NCI-H1436 (cell line): Measurements from ENCODE around the gene DHX38.

ENCODE experiments used
- DNase-seq: peaks from one replicate; lab custom pipeline; 2025; lab: John Stamatoyannopoulos, UW

The DHX38 gene

DNA sequence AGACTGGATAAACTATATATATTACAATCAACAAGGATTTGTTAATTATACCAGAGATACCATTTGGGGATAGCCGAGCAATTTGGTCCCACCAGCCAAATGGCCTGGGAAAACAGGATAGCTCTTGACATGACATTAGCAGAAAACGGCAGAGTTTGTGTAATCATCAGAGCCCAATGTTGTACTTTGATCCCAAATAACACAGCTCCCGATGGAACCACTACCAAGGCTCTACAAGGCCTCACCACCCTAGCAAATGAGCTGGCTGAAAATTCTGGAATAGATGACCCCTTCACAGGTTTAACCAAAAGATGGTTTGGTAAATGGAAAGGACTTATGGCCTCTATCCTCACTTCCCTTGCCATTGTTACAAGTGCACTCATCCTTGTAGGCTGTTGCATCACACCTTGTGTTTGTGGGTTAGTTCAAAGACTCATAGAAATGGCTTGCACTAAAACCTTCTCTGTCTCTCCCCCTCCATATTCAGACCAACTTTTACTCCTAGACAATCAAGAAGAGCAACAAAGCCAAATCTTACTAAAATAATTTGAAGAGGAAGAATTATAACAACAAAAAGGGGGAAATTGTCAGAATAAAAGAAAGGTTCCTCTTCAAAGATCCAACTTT lies 9.8 kb upstream of the DHX38 start:
- no peak for DNase-seq

DNA sequence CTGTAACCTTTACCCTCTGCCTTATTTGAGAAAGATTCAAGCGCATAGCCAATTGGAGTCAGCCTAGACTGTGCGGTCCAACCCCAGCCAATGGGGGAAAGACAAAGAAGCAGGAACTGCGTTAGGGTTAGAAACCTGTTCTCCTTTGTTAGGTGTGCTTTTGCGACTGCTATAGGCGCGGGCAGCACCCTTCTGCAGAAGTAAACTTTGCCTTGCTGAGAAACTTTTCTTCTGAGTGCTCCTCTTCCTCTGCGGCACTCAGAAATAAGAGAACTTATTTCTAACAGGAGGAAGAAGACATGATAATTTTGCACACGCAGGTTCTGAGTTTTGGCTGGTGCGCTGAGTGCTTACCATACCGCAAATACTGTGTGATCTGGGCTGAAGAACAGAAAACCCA lies 9.2 kb upstream of the DHX38 start:
- DNase-seq, result no peak

DNA sequence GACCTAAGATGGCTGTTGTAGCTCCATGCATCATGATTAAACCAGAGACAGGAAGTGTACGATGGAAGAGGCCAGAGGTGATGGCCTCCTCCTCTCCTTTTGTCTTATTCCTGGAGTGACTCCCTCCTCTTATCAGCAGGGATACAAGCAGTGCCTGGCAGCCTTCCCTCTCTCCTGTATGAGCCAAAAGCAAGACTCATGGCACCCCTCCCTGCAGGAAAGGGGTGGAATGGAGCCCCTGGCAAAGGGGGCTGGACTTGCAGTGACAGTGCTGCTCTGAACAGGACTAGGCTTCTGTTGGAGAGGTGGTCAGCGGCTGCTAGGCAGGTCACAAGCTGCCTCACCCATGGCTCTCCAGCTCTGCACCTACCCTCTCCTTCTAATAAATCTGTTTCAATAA lies 8.6 kb upstream of the DHX38 start:
- no peak for DNase-seq

DNA sequence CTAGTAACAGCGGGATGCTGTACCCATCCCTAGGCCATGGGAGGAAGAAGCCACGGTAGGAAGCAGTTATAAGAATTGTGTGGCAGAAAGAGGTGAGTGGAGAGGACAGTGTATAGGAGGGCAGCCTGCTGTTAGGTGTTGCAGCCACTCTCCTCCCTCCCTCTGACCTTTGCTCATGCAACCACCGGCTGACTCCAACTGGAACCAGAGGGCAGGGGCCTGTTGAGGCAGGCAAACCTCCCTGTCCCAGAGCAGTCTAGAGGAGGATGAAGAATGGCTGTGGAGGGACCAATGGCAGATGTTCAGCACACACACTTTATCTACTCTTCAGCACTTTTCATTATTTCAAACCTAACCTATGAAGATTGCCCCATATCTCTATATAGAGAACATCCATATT lies 2.4 kb upstream of the DHX38 start:
- no peak for DNase-seq

DNA sequence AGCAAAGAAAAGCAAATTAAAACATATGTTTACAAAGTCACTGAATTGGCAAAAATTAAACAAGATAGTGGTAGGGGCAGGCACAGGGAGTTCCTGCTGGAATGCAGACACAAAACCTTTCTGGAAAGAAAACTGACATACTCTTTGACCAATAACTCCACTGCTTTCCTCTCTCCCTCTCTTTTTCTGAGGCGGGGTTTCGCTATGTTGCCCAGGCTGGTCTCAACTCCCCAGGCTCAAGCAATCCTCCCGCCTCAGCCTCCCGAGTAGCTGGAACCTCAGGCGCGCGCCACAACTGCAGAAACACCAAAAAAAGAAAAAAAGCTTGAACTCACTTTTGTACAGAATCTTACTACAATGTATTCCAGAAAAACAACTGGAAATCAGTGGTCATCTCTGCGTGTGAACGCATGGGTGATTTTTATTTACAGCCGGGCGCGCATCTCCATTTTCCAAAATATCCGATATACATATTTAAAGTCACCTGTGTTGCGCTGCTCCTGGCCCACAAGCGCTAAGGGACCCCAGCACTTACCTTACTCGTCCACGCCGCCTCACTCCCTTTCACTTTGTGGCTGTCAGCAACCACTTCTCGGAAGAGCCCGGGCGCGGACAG lies 707 bp upstream of the DHX38 start:
- no peak for DNase-seq

DNA sequence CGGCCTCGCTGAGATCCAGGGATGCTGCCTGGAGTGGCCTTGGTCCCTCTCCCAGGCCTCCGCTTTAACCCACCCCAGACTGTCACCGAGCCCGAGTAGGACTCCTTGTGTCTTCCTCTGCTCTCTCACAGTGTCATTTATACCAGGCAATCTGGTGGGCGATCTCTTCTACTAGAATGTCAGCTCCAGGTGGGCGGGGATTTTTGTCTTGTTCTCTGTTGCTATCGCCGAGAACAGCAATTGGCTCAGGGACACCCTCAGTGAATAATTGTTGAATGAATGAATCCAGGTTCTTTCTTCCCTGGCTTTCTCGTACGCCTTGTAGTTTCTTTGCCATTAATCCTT lies 591 bp downstream of the DHX38 start:
- DNase-seq, result no peak

DNA sequence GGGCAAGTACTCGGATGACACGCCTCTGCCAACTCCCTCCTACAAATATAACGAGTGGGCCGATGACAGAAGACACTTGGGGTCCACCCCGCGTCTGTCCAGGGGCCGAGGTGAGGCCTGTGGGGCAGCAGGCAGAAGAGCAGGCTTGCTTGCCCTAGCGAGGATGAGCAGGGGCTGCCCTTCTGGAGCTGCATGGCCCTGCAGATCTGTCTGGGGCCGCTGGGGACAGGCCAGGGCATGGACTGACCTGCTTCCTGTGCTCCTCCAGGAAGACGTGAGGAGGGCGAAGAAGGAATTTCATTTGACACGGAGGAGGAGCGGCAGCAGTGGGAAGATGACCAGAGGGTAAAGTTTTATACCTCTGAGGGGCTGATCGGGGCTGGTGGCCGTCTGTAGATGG lies 5.3 kb downstream of the DHX38 start:
- DNase-seq, result no peak

DNA sequence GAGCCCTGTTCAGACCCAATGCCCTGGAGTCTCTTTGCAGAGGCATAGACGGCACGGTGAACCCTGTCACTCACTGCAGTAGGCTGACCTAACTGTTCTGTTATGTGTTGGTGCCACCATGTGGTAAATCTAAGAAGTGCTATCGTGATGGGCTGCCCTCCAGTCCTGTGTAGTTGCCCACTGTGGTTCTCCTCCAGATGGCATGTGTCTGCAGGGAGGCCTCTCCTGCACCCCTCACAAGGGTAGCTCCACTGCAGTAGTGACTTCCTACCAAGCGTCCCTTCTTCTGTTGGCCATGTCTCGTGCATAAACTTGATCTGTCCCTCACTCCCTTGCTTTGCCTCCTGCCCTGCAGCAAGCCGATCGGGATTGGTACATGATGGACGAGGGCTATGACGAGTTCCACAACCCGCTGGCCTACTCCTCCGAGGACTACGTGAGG lies 5.8 kb downstream of the DHX38 start:
- peak; percentile 10 for DNase-seq

DNA sequence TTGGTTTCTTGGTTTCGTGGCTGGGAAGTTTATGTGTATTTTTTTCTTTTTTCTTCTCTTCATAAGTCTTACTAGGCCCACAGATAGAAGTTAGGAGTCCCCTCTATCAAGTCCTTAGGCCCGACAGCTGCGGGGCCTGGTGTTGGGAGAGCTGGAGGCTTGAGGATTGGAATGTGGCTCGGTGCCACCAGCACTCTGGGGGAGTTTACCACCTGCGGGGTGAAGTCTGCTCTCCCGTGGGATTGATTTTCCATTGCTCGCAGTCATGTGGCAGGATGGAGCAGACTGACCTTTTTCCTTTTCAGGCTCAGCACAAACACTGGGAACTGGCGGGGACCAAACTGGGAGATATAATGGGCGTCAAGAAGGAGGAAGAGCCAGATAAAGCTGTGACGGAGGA lies 7.5 kb downstream of the DHX38 start:
- DNase-seq, result no peak

DNA sequence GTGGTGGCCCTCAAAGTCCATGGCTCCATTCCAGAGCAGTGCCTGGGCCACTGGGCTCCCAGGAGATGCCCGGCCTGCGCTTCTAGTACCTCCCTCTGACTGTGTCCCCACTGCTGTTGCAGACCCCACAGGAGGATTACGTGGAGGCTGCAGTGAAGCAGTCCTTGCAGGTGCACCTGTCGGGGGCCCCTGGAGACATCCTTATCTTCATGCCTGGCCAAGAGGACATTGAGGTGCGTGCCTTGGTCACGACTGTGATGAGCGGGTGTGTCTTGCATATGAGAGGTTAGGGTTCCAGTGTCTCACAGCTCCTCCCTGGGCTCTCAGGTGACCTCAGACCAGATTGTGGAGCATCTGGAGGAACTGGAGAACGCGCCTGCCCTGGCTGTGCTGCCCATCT lies 11.3 kb downstream of the DHX38 start:
- DNase-seq, result no peak

DNA sequence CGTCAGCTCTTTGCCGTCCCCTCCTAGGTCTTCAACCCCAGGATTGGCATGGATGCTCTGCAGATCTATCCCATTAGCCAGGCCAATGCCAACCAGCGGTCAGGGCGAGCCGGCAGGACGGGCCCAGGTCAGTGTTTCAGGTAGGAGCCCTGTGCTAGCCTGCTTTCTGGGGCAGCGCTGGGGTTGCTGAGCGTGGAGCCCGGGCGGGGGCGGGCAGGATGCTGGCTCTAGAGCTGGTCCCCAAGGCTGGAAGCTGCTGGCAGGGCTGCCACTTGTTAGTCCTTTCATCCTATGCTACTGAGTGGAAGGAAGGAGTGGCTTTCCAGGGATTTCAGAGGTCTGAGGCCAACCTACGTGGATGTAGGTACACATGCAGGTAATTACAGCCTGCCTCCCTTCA lies 12.3 kb downstream of the DHX38 start:
- no peak for DNase-seq

DNA sequence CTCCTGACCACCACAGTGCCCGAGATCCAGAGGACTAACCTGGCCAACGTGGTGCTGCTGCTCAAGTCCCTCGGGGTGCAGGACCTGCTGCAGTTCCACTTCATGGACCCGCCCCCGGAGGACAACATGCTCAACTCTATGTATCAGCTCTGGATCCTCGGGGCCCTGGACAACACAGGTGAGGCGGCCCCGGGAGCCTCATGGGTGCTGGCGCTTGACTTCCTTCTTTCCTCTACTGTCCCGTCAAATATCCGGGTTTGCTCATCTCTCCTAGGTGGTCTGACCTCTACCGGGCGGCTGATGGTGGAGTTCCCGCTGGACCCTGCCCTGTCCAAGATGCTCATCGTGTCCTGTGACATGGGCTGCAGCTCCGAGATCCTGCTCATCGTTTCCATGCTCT lies 13.7 kb downstream of the DHX38 start:
- no peak for DNase-seq

DNA sequence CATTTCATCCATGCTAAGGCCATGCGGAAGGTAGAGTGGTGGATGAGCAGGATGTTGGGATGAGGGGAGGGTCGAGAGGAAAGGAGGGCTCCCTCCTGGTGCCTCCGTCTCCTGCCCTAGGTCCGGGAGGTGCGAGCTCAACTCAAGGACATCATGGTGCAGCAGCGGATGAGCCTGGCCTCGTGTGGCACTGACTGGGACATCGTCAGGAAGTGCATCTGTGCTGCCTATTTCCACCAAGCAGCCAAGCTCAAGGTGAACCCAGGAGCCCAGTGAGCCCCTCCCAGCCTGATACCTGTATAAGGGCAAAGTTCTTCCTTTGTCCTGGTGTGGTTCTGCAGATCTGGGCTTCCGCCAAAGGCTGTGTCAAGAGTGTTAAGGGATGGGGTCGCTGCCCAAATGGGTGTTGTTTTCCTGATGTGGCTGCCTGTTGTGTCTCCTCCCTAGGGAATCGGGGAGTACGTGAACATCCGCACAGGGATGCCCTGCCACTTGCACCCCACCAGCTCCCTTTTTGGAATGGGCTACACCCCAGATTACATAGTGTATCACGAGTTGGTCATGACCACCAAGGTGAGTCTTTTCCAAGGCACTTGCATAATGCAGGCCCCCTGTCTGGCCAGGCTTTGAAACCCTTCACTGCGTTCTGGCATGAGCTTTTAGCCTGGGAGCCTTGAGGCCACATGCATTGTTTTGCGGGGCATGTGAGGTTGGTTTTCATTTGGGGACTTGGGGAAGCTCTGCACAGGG lies 14.9 kb downstream of the DHX38 start:
- DNase-seq, result no peak

DNA sequence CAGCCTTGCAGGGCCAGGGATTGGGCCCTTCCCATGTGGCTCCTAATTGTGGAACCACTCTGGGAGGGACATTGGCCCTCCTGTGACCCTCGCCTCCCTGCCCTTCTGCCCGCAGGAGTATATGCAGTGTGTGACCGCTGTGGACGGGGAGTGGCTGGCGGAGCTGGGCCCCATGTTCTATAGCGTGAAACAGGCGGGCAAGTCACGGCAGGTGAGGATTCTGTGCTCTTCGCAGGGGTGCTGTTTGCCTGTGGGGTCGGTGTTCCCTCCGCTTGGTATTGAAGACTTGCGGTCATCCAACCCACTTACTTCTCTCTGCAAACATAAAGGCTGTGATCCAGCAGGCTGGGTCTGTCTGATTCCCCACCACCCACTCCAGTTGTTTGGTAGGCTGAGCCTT lies 15.7 kb downstream of the DHX38 start:
- no peak for DNase-seq

DNA sequence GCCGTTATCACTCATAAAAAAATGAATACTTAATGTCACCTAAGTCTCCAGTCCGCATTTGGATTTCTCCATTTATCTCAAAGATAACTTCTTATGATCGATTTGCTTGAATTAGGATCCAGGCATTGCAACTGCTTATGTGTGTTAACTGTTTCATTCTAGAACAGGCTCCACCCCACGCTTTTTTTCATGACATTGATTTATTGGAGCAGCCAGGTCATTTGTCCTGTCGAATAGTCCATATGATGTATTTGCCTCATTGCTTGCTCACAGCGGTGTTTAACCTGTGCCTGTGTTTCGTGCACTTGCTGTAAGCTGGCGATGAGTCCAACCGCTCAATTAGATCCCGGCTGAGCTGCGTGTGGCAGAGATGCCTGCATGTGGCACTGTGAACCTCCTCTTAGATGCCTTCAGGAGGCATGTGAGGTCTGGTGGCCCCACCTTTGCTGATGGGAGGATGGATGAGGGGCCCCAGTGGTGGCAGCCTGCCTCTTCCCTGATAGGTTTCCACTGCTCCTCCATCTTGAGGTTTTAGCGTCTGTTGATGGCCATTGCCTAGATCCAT lies 16.4 kb downstream of the DHX38 start:
- no peak for DNase-seq

DNA sequence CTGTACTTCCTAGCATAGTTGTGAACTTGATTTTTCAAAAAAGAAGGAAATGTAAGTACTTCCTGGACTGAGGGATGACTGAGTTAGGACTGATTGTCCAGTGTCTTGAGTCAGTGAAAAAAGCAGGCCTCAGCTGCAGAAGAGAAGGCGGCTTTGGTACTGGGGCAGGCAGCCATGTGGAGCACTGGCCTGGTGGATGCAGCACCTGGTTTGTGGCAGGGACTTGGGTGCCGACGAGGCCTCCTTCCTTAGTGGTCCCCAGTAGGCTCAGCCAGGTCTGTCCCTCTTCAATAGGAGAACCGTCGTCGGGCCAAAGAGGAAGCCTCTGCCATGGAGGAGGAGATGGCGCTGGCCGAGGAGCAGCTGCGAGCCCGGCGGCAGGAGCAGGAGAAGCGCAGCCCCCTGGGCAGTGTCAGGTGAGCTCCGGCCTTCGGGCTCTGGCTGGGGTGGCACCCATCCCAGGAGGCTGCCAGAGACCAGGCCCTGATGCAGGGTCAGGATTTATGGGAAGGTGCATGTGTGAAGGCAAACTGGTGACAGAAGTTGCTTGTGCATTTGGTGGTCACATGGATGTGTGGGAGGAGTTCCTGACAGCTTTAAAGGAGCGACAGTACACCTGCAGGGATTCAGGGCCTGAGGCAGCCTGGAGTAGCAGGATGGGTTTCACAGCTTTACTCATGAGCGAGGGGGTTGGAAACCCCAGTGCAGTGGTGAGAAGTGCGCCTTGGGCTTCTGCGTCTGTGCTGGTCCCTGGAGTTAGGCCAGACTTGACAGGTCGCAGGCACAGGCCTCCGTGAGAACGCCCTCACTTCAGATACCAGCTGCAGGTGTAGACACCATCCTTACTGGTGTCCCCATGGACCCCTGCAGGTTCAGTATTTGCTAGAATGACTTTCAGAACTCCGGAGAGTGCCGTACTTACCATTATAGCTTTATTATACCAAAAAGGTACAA lies 17.3 kb downstream of the DHX38 start:
- no peak for DNase-seq

DNA sequence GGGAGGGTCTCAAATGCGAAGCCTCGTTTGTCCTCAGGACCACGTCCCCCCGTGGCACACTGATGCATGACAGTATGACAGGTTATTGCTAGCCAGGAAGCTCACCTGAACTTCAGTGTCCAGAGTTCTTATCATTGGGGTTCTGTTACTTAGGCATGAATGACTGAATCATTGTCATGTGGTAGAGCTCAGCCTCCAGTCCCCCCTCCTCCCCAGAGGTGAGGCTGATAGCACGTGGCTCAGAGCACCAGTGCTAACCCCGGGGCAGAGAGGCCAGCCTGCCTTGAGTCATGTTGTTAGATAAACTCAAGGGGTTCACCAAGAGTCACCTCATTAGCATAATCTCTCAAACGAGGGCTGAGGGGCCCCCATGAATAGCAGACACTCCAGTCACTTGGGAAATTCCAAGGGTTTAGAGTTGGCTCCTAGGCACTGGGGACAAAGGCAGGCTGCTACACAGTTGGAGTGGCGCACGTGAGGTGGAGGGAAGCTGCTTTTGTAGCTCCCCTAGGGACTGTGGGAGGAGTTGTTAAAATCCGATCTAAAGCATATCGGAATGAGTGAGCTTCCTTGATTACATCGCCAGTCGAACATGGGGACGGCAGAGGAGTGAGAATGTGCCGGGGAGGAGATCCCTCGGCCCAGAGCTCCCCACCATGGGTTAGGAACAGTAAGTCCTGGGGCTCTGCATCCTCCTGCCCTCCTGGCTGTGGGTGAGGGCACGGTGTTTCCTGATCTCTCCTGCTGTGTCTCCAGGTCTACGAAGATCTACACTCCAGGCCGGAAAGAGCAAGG lies 18.2 kb downstream of the DHX38 start:
- DNase-seq, result no peak

DNA sequence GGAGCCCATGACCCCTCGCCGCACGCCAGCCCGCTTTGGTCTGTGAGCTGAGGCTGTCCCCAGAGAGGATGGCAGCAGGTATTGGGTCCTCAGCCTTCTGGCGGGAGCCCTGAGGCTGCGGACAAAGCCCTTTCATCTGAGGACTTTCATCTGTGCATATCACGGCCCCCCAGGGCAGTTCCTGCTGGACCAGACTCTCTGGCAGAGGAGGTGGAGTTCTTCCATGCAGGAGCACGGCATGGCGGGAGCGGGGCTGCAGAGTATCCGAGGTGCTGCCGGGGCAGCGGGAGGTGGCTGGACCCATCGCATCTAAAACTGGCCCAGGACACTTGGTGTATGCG lies 18.8 kb downstream of the DHX38 start:
- DNase-seq, result no peak

DNA sequence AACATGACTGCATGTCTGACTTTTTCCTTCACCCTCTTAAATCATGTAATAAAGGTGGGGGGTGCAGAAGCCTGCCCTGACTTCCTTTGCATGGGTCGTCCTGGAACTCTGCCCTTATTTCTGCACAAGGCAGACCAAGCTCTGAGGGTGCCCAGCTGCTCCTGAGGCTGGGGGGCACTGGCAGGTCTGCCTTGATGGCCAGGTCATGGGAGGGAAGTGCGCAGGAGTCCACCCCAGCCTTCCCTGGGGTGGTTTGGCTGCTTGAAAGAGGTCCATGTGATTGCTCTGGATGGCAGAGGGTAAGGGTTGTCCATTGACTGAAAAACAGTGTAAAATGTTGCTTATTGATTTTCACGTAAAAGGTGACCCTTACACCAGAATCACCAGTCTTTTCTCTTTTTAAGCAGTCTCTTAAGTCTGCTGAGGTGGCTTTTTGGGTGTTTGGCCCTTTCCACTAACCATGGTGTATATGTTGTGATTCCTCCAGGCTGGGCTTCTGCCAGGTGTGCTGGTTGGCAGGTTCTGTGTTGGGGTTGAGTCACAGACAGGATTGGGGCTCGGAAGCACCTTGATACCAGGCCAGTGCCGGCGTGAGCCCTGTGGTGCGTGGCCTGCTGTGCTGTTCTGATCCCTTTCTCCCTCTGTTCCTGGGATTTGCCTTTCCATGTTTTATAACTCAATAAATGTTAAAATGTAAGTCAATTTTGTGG lies 19.4 kb downstream of the DHX38 start:
- DNase-seq, result no peak

DNA sequence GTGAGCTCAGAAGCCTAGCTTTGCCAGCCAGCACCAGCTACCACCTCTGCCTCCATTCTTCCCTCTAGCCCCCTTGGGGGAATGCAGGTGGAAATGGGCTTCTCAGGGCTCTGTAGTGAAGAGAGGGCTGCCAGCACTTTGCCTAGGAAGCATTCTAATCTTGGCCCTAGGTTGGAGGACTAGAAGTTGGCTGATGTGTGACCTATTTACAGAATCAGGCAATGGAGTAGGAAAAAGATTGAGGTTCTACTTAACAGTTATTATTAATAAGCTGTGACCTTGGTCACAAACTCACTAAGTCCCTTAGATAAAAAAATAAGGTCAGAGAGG lies 19.9 kb downstream of the DHX38 start:
- no peak for DNase-seq

DNA sequence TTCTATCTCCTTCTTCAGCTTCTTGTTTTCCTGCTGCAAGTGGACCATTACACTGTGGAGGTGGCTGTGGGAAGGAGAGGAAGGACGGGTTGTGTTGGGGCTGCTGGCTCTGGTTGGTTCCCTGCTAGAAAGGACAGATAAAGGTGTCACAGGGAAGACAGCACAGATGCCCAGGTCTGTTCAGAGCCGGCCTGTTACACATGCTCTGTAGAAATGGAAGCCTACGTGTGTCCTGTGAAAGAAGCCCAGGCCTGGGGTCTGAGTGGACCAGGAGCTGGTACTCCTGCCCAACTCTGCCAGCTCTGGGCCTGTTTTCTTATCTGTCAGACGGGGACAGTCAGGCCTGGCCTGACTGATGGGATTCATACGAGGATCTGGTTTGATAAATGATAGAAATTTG lies 26.4 kb downstream of the DHX38 start:
- no peak for DNase-seq
